Measurements from ENCODE around the gene SARS2. TPM values are rescaled to one million over a fixed set of nuclear protein-coding genes. Genes with fewer than 3 reads are reported as not detected.
A peak's percentile ranks its signal among the peaks of the same experiment; 100 is the strongest.

SARS2 gene
- total and polyA plus RNA-seq, 12 donors: 9.1 to 116 (median 35.4) TPM

- no peak for TF ChIP-seq CTCF (IDR thresholded peaks at IDR 0.05)
- TF ChIP-seq POLR2A (IDR thresholded peaks at IDR 0.05): no peak
- intact Hi-C loops (cut with DNase I): no loop called here
- Histone ChIP-seq H3K27ac (peak overlapping the region in 3 of 5 donors; percentile 76 to 91 (median 83)), H3K27me3 (no peaks in the 10 kb centered on the region), H3K36me3 (replicated peaks in 1 of 2) (peaks cover 0 to 9% of the 10 kb centered on the region in 2 donors), H3K4me1 (replicated peaks in 1 of 2) (peaks cover 8 to 27% of the 10 kb centered on the region in 2 donors), H3K9me3 (replicated peaks in 1 of 3) (no peaks in the 10 kb centered on the region), H3K4me3 (peak overlapping the region in 3 of 4 donors; percentile 31 to 57 (median 56))
- 27 to 63% (median 32%) methylated on average over 3 to 8 of the region's 8 CpGs for WGBS, 4 donors
- no peak for DNase-seq
These were observed 894 bp upstream of the SARS2 start for GRCh38 chr19:38931521-38931793.

GRCh38 chr19:38930776-38931520, 385 bp upstream of the SARS2 start, which contains the start of gene MRPS12:
TSS of gene MRPS12 (plus strand) at chr19:38930944. CDS start at chr19:38931295, 351 bp downstream.
- Histone ChIP-seq H3K4me1 (replicated peaks in 1 of 2) (peaks cover 8 to 27% of the 10 kb centered on the region in 2 donors), H3K27ac (peak within 1 kb of the TSS in 4 of 5 donors; percentile 74 to 91 (median 80)), H3K4me3 (peak within 1 kb of the TSS; percentile 31 to 77 (median 56)), H3K9me3 (replicated peaks in 1 of 3) (no peaks in the 10 kb centered on the region), H3K36me3 (replicated peaks in 1 of 2) (peaks cover 0 to 14% of the 10 kb centered on the region in 2 donors), H3K27me3 (no peaks in the 10 kb centered on the region)
- TF ChIP-seq POLR2A (IDR thresholded peaks at IDR 0.05) (peak in 1 of 2 donors; percentile 56), CTCF (IDR thresholded peaks at IDR 0.05) (no peak)
- DNase-seq: peak; percentile 98 to 99 (median 99)
- WGBS, 4 donors: 0 to 5% (median 0%) methylated on average over 7 to 40 of the region's 40 CpGs
- intact Hi-C loops (cut with DNase I): no loop called here

GRCh38 chr19:38928391-38929001, 2.1 kb downstream of the SARS2 start:
- H3K27me3 ChIP-seq: no peaks in the 10 kb centered on the region
- peaks cover 4 to 23% of the 10 kb centered on the region in 2 donors for H3K4me1 ChIP-seq (replicated peaks in 1 of 2)
- no peak for DNase-seq
- TF ChIP-seq CTCF (IDR thresholded peaks at IDR 0.05) (no peak), POLR2A (IDR thresholded peaks at IDR 0.05) (no peak)
- intact Hi-C loops (cut with DNase I): loop anchor here in 1 of 2 donors (10.0 kb wide), 1 partner anchor 184 kb away; the partner anchor contains the start of gene CAPN12
- H3K9me3 ChIP-seq (replicated peaks in 1 of 3): no peaks in the 10 kb centered on the region
- 79 to 86% (median 83%) methylated on average over 4 of the region's 4 CpGs for WGBS, 4 donors
- H3K27ac ChIP-seq: no peak overlapping the region
- no peak overlapping the region for H3K4me3 ChIP-seq
- peaks cover 0 to 38% of the 10 kb centered on the region in 2 donors for H3K36me3 ChIP-seq (replicated peaks in 1 of 2)

GRCh38 chr19:38924388-38924787, 6.2 kb downstream of the SARS2 start:
- H3K27ac ChIP-seq: no peak overlapping the region
- no peak for DNase-seq
- WGBS, 4 donors: 93 to 96% (median 95%) methylated on average over 7 of the region's 7 CpGs
- H3K4me3 ChIP-seq: no peak overlapping the region
- intact Hi-C loops (cut with DNase I): loop anchor here in 1 of 2 donors (10.0 kb wide), 1 partner anchor 180 kb away; the partner anchor contains the start of gene CAPN12
- TF ChIP-seq CTCF (IDR thresholded peaks at IDR 0.05) (no peak), POLR2A (IDR thresholded peaks at IDR 0.05) (no peak)
- H3K27me3 ChIP-seq: no peaks in the 10 kb centered on the region
- peaks cover 0 to 39% of the 10 kb centered on the region in 2 donors for H3K36me3 ChIP-seq (replicated peaks in 1 of 2)
- no peaks in the 10 kb centered on the region for H3K9me3 ChIP-seq (replicated peaks in 1 of 3)
- peaks cover 0 to 2% of the 10 kb centered on the region in 2 donors for H3K4me1 ChIP-seq (replicated peaks in 1 of 2)

All from adrenal gland (tissue), 12 donors.